ENCODE results near the gene TRPT1.

Gene TRPT1

GRCh38 chr11:64225608-64226506, at the start of gene TRPT1, which contains the start of gene NUDT22 (continued):
- peak; percentile 70; the same call in 1 of the 2 replicates for TF ChIP-seq HIC1 (tag by site-specific recombination; IDR thresholded peaks at IDR 0.05)
- TF ChIP-seq ZNF670 (tag by site-specific recombination; IDR thresholded peaks at IDR 0.05; ENCODE audit: low read depth), result no peak
- TF ChIP-seq GLIS2 (tag by site-specific recombination; IDR thresholded peaks at IDR 0.05), result peak; percentile 45; the same call in 1 of the 2 replicates
- TF ChIP-seq ZBTB6 (tag by site-specific recombination; IDR thresholded peaks at IDR 0.05), result no peak
- TF ChIP-seq ZNF211 (tag by site-specific recombination; IDR thresholded peaks at IDR 0.05; ENCODE audit: low read depth), result no peak
- TF ChIP-seq ZNF837 (tag by site-specific recombination; IDR thresholded peaks at IDR 0.05), result no peak
- TF ChIP-seq ATF2 (tag by site-specific recombination; IDR thresholded peaks at IDR 0.05; ENCODE audit: low read depth), result no peak
- no peak for TF ChIP-seq ZNF677 (tag by site-specific recombination; IDR thresholded peaks at IDR 0.05)
- 0 out of 2 replicates have a peak, but pooled peaks have one; percentile 14 for TF ChIP-seq ZBTB17 (tag by site-specific recombination; IDR thresholded peaks at IDR 0.05)
- no peak for TF ChIP-seq ZNF530 (tag by site-specific recombination; IDR thresholded peaks at IDR 0.05; ENCODE audit: low read depth)
- TF ChIP-seq REPIN1 (tag by site-specific recombination; IDR thresholded peaks at IDR 0.05; ENCODE audit: low read depth), result no peak
- TF ChIP-seq YY2 (tag by site-specific recombination; IDR thresholded peaks at IDR 0.05), result no peak
- TF ChIP-seq ZFP3 (tag by site-specific recombination; IDR thresholded peaks at IDR 0.05; ENCODE audit: low read depth), result no peak
- no peak for TF ChIP-seq ZNF423 (tag by site-specific recombination; IDR thresholded peaks at IDR 0.05)
- TF ChIP-seq ZFHX2 (tag by site-specific recombination; conservative IDR thresholded peaks at IDR 0.05), result peak; percentile 54; the same call in 1 of the 2 replicates
- TF ChIP-seq ZSCAN18 (tag by site-specific recombination; IDR thresholded peaks at IDR 0.05), result no peak
- peak; percentile 78; the same call in 1 of the 2 replicates for TF ChIP-seq ELK4 (IDR thresholded peaks at IDR 0.05; ENCODE audit: borderline replicate concordance, low read depth, low read length)
- TF ChIP-seq ZNF133 (tag by site-specific recombination; IDR thresholded peaks at IDR 0.05), result no peak
- TF ChIP-seq ZNF629 (tag by site-specific recombination; IDR thresholded peaks at IDR 0.05), result no peak
- no peak for TF ChIP-seq ZFP41 (tag by site-specific recombination; IDR thresholded peaks at IDR 0.05; ENCODE audit: borderline replicate concordance)
- no peak for TF ChIP-seq ZFP37 (tag by site-specific recombination; IDR thresholded peaks at IDR 0.05)
- no peak for TF ChIP-seq ZNF518A (tag by site-specific recombination; conservative IDR thresholded peaks at IDR 0.05; ENCODE audit: low read depth)
- TF ChIP-seq ZNF610 (tag by site-specific recombination; IDR thresholded peaks at IDR 0.05; ENCODE audit: borderline replicate concordance), result no peak
- TF ChIP-seq ZXDB (tag by site-specific recombination; IDR thresholded peaks at IDR 0.05), result peak; percentile 73
- TF ChIP-seq ZSCAN30 (tag by site-specific recombination; IDR thresholded peaks at IDR 0.05), result no peak
- TF ChIP-seq OSR2 (tag by site-specific recombination; IDR thresholded peaks at IDR 0.05), result no peak
- no peak for TF ChIP-seq ZNF350 (tag by site-specific recombination; IDR thresholded peaks at IDR 0.05)

All from HEK293 (cell line).